ENCODE results near the gene ESRRG.

The ESRRG gene

DNA sequence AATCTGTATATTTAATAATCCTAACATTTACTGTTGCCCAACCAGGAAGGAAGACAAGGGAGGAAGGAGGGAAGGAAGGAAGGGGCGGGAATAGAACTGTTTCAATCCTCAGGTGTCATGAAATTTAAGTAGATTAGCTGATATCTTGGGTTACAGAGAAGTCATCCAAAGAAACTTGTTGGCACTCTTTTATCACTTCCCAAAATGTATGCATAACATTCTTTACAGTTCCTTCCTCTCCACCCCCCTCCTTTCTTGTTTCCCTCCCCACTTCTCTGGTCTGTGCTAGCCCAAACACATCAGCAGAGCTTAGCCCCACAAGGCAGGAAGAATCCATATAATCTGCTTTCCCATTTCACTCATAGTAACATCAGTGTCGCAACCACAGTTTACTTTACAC lies 110.9 kb downstream of the ESRRG start:
- H3K4me3 ChIP-seq (ENCODE audit: low read depth, low read length), result no peak overlapping the region
- in situ Hi-C loops (cut with HindIII; ENCODE audit: low sequenced_read_pairs), result no loop called here
- DNase-seq (ENCODE audit: low read depth), result no peak
- TF ChIP-seq, protein P1, sequence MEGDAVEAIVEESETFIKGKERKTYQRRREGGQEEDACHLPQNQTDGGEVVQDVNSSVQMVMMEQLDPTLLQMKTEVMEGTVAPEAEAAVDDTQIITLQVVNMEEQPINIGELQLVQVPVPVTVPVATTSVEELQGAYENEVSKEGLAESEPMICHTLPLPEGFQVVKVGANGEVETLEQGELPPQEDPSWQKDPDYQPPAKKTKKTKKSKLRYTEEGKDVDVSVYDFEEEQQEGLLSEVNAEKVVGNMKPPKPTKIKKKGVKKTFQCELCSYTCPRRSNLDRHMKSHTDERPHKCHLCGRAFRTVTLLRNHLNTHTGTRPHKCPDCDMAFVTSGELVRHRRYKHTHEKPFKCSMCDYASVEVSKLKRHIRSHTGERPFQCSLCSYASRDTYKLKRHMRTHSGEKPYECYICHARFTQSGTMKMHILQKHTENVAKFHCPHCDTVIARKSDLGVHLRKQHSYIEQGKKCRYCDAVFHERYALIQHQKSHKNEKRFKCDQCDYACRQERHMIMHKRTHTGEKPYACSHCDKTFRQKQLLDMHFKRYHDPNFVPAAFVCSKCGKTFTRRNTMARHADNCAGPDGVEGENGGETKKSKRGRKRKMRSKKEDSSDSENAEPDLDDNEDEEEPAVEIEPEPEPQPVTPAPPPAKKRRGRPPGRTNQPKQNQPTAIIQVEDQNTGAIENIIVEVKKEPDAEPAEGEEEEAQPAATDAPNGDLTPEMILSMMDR (IDR thresholded peaks at IDR 0.05; ENCODE audit: low read depth, low read length, missing control alignments), result no peak

DNA sequence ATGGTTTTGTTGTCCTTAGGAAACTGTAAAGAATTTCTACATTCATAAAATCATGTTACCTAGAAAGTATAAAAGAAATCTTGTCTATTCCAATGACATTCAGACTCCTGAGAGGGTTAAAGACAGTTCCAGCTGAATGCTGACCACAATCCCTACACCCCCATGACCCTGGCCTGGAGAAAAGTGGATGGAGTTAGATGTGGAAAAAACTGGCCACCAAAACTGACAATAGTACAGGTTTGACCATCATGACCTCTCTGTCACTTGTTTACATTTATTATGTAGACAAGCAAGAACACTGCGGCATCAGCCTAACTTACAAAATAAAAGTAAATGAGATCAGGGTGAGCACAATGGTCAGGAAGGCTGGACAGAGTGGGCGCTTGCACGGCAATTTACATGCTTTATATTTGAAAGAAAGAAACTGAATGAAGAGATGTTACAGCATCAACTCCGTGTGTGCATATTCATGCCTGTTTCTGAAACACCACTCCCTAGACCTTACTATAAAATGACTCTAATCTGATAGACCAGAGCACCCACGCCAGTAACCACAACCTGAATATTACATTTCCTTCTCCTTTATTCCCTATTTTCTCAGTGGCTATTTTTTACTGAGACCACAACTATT lies 116.0 kb downstream of the ESRRG start:
- no peak overlapping the region for H3K4me3 ChIP-seq (ENCODE audit: low read depth, low read length)
- in situ Hi-C loops (cut with HindIII; ENCODE audit: low sequenced_read_pairs), result no loop called here
- no peak for DNase-seq (ENCODE audit: low read depth)
- TF ChIP-seq, protein P1 (IDR thresholded peaks at IDR 0.05; ENCODE audit: low read depth, low read length, missing control alignments), result no peak

DNA sequence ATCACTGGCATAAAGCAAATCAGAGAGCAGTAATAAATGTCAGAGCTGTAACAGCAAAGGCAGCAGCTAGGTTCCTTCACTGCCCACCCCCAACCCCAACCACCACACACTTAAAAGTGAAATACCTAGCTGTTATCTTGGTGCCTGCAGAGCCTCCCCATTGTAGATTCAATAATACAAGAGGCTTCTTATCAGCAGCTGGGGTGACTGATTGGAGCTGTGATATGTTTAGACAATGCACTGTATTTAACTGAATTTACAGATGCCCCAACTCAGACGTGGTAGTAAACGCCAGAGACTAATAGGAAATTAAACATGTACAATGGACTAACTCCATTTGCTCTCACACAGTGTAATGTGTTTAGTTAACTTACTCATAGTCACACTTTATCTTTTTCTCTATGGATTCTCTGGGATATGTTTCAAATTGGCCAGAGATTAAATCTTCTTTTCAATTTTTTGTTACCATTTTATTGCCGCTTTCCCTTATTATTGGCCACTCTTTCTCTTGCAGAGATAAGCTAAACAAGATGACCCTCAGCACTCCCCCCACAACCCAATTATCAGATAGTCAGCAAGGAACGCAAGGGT lies 117.1 kb downstream of the ESRRG start:
- in situ Hi-C loops (cut with HindIII; ENCODE audit: low sequenced_read_pairs), result no loop called here

DNA sequence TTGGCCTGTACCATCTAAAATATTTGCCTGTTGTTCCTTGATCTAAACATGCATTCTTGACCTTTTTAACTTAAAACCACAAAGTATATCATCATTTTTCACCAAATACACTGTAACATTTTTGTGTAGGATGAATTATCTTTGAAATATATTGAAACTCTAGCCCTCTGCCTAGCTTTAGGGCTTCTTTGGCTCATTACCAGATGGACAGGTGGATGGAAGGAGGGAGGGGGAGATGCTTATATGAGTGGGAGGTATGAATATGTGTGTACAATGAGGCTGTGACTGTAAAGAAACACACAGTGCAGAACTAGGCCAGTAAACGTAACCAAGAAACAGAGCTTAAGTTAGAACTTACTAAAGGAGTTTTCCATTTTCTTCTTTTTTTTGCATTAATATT lies 118.5 kb downstream of the ESRRG start:
- H3K4me3 ChIP-seq (ENCODE audit: low read depth, low read length), result no peak overlapping the region
- in situ Hi-C loops (cut with HindIII; ENCODE audit: low sequenced_read_pairs), result no loop called here
- DNase-seq (ENCODE audit: low read depth), result no peak
- TF ChIP-seq, protein P1 (IDR thresholded peaks at IDR 0.05; ENCODE audit: low read depth, low read length, missing control alignments), result no peak

More for the DNA sequence above, 117.1 kb downstream of the ESRRG start:
- DNase-seq (ENCODE audit: low read depth), result no peak
- TF ChIP-seq, protein P1 (IDR thresholded peaks at IDR 0.05; ENCODE audit: low read depth, low read length, missing control alignments), result no peak
- no peak overlapping the region for H3K4me3 ChIP-seq (ENCODE audit: low read depth, low read length)

DNA sequence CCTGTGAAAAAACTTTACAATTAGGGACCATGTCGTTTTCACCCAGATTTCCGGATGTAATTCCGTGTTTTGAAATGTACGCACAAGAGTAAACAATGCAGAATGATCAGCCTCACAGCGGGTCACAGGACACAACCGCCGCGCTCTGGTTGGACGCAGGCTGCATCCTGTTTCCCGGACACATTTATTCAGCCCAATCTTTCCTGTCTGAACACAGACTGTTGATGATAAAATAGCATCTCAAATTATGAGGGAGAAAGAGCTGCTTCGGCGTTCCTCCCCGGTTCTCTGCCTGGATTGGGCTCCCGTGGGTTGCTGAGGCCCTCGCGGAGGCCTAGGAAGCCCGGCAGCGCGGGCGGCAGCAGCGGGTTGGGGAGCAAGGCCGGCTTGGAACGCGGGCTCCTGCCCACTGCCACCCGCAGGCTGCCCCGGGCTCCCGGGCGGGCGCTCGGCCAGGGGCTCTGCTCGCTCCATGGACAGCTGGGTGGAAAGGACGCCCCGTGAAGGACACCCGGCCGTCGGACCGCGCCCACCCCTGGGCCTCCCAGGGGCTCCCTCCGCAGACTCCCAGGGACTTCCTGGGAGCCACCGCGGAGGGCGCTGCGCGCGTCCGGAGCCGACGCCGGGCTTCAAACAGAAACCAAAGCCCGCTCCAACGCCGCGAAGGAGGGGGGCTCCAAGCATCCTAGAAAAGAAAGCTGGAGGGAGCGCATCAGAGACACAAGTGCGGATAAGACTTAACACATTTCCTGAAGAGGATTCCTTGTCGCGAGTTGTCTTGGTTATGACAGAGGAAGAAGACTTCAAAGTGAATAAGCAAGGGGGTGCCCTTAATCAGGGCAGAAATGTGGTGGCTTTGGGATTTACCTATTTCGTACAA lies 122.3 kb downstream of the ESRRG start:
- in situ Hi-C loops (cut with HindIII; ENCODE audit: low sequenced_read_pairs), result no loop called here
- peak; percentile 48 for DNase-seq (ENCODE audit: low read depth)
- H3K4me3 ChIP-seq (ENCODE audit: low read depth, low read length), result peak overlapping the region; percentile 58
- TF ChIP-seq, protein P1 (IDR thresholded peaks at IDR 0.05; ENCODE audit: low read depth, low read length, missing control alignments), result peak; percentile 67

DNA sequence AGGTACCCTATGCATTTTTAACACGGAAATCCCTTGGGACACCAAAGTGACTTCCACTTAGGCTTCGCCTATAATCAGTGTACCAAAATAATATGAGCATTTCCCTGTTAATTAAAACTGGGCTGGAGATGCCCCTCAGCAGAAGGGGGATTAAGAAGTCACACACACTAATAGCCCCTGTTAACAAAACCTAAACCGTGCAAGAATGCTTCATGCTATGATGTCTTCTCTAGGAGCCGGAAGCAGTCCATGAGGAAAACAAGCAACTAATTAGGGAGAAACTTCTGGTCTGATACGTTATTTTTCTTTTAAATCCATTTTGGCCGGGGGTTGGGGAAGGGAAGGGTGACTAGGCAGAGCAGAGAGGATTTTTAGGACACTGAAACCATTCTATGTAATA lies 123.4 kb downstream of the ESRRG start:
- DNase-seq (ENCODE audit: low read depth), result no peak
- TF ChIP-seq, protein P1 (IDR thresholded peaks at IDR 0.05; ENCODE audit: low read depth, low read length, missing control alignments), result no peak
- in situ Hi-C loops (cut with HindIII; ENCODE audit: low sequenced_read_pairs), result no loop called here
- H3K4me3 ChIP-seq (ENCODE audit: low read depth, low read length), result no peak overlapping the region

Measured in astrocyte of the cerebellum (primary cell).